SK-N-SH (cell line): ENCODE data around the gene RNFT2. TPM values are rescaled to one million over a fixed set of nuclear protein-coding genes. Genes with fewer than 3 reads are reported as not detected.

Experiments used
- CTCF ChIA-PET: fragments of 300-600, 350-600 bp; formaldehyde crosslinking; extraction: SDS; loops from one replicate; lab custom pipeline; 2021; lab: Yijun Ruan, JAX
- POLR2A ChIA-PET: fragments of 350-600 bp; sonication (Branson Sonifier 250); formaldehyde crosslinking; extraction: SDS; loops from one replicate; lab custom pipeline; 2020; ENCODE audit warnings: antibody characterized with exemption, inconsistent platforms; lab: Yijun Ruan, JAX
- DNase-seq: peaks from one replicate; pipeline ENCODE4 v3.0.0; 2012
- H2AFZ ChIP-seq: fragments of 200-600 bp; sonication (generic); 2 replicates; pipeline ENCODE4 v1.8.1; 2016; ENCODE audit warnings: antibody characterized with exemption, mild to moderate bottlenecking, low read depth
- H3F3A ChIP-seq: fragments of 200-600 bp; sonication (generic); replicated peaks from 2 replicates; pipeline ENCODE3; 2016; ENCODE audit warnings: antibody characterized with exemption, mild to moderate bottlenecking; ENCODE audit not compliant: insufficient read depth
- H3K27ac ChIP-seq, 2 experiments: fragments of 200-500 bp in 1 of 2; fragments of 200-600 bp in 1 of 2; sonication (Bioruptor generic) in 1 of 2; sonication (generic), shearing (Covaris generic) in 1 of 2; 2 replicates each; pipeline versions ENCODE4 v1.5.1 to v1.6.1; 2014 to 2016; ENCODE audit warnings: low read depth in 2 of 2, inconsistent platforms in 1 of 2, low read length in 1 of 2, mild to moderate bottlenecking in 1 of 2, mixed read lengths in 1 of 2
- H3K27me3 ChIP-seq: fragments of 200-600 bp; sonication (generic), shearing (Covaris generic); 2 replicates; pipeline ENCODE4 v1.6.1; 2016; ENCODE audit warnings: mixed run types; ENCODE audit not compliant: insufficient read depth
- H3K36me3 ChIP-seq, 2 experiments: fragments of 200-500 bp in 1 of 2; fragments of 200-600 bp in 1 of 2; sonication (Bioruptor generic) in 1 of 2; sonication (generic) in 1 of 2; replicated peaks in 1 of 2; 2 replicates each; pipeline versions ENCODE3 to v1.5.1; 2014 to 2016; ENCODE audit warnings: low read length in 1 of 2, mild to moderate bottlenecking in 1 of 2; ENCODE audit not compliant: insufficient read depth in 2 of 2, control insufficient read depth in 1 of 2
- H3K4me1 ChIP-seq, 2 experiments: fragments of 200-500 bp in 1 of 2; fragments of 200-600 bp in 1 of 2; sonication (Bioruptor generic) in 1 of 2; sonication (generic), shearing (Covaris generic) in 1 of 2; 2 replicates each; pipeline versions ENCODE4 v1.5.1 to v1.6.1; 2014 to 2016; ENCODE audit warnings: low read depth in 1 of 2, low read length in 1 of 2, mixed run types in 1 of 2; ENCODE audit not compliant: insufficient read depth in 2 of 2, control insufficient read depth in 1 of 2
- H3K4me2 ChIP-seq: fragments of 200-600 bp; sonication (generic), shearing (Covaris generic); 2 replicates; pipeline ENCODE4 v1.6.1; 2017; ENCODE audit warnings: mixed run types
- H3K4me3 ChIP-seq, 2 experiments: fragments of 200-500 bp in 1 of 2; fragments of 200-600 bp in 1 of 2; sonication (Bioruptor generic) in 1 of 2; sonication (generic), shearing (Covaris generic) in 1 of 2; 2 replicates each; pipeline versions ENCODE4 v1.5.1 to v1.8.1; 2014 to 2016; ENCODE audit warnings: low read depth in 2 of 2, inconsistent platforms in 1 of 2, low read length in 1 of 2, mild to moderate bottlenecking in 1 of 2, mixed read lengths in 1 of 2, moderate library complexity in 1 of 2
- H3K79me2 ChIP-seq: fragments of 200-600 bp; sonication (generic); 2 replicates; pipeline ENCODE4 v1.8.1; 2017; ENCODE audit warnings: mild to moderate bottlenecking; ENCODE audit not compliant: insufficient read depth
- H3K9ac ChIP-seq: fragments of 200-600 bp; sonication (generic); 2 replicates; pipeline ENCODE4 v1.6.1; 2017; ENCODE audit warnings: mixed run types
- H3K9me2 ChIP-seq: fragments of 200-600 bp; sonication (generic); 2 replicates; pipeline ENCODE4 v1.6.1; 2017; ENCODE audit warnings: mixed run types
- H3K9me3 ChIP-seq: fragments of 200-600 bp; sonication (generic); 2 replicates; pipeline ENCODE4 v1.6.1; 2017; ENCODE audit warnings: mixed run types, mild to moderate bottlenecking, moderate library complexity
- H4K20me1 ChIP-seq: fragments of 200-600 bp; sonication (generic); 2 replicates; pipeline ENCODE4 v1.6.1; 2017; ENCODE audit warnings: mild to moderate bottlenecking, mixed run types; ENCODE audit not compliant: insufficient read depth
- CHD2 ChIP-seq: fragments of 150-350 bp; IDR thresholded peaks from 2 replicates; pipeline ENCODE4 v1.6.1; 2018; ENCODE audit warnings: low read length; ENCODE audit not compliant: partially characterized antibody
- ELF1 ChIP-seq: IDR thresholded peaks from 2 replicates; pipeline ENCODE4 v1.4.0; 2012
- EP300 ChIP-seq, 2 experiments: IDR thresholded peaks; 2 replicates each; pipeline versions ENCODE4 v1.4.0 to v1.6.1; 2012; ENCODE audit warnings: borderline replicate concordance in 1 of 2, low read depth in 1 of 2, low read length in 1 of 2
- EZH2phosphoT487 ChIP-seq: fragments of 200-600 bp; sonication (generic); IDR thresholded peaks from 2 replicates; pipeline ENCODE4 v1.6.1; 2017; ENCODE audit warnings: low read depth, mixed run types, mild to moderate bottlenecking, antibody characterized with exemption, moderate library complexity, borderline replicate concordance
- FOSL2 ChIP-seq: IDR thresholded peaks from 2 replicates; pipeline ENCODE4 v1.4.0; 2012; ENCODE audit warnings: low read depth, mild to moderate bottlenecking, moderate library complexity, borderline replicate concordance
- FOXJ3 ChIP-seq: sonication (generic); formaldehyde crosslinking; IDR thresholded peaks from 2 replicates; pipeline ENCODE4 v1.5.1; 2020; ENCODE audit warnings: mild to moderate bottlenecking, missing genetic modification reagents
- GABPA ChIP-seq: IDR thresholded peaks from 2 replicates; pipeline ENCODE4 v1.4.0; 2012; ENCODE audit warnings: low read depth, mild to moderate bottlenecking
- GATA2 ChIP-seq: sonication (generic); formaldehyde crosslinking; IDR thresholded peaks from 2 replicates; pipeline ENCODE4 v1.5.0; 2020; ENCODE audit warnings: mild to moderate bottlenecking, missing genetic modification reagents
- JUND ChIP-seq: IDR thresholded peaks from 2 replicates; pipeline ENCODE4 v1.4.0; 2012
- MEF2A ChIP-seq: IDR thresholded peaks from 2 replicates; pipeline ENCODE4 v1.4.0; 2012; ENCODE audit warnings: low read depth, borderline replicate concordance
- PBX3 ChIP-seq: IDR thresholded peaks from 2 replicates; pipeline ENCODE4; 2012
- POLR2AphosphoS5 ChIP-seq: IDR thresholded peaks from 2 replicates; pipeline ENCODE4 v1.6.1; 2012; ENCODE audit warnings: low read depth, low read length
- RXRA ChIP-seq: IDR thresholded peaks from 2 replicates; pipeline ENCODE4 v1.4.0; 2012; ENCODE audit warnings: low read depth, mild to moderate bottlenecking, borderline replicate concordance
- SIN3A ChIP-seq: IDR thresholded peaks from 2 replicates; pipeline ENCODE4 v1.6.1; 2012; ENCODE audit warnings: low read depth, mild to moderate bottlenecking, low read length, moderate library complexity, borderline replicate concordance
- SMC3 ChIP-seq: IDR thresholded peaks from 2 replicates; pipeline ENCODE4 v1.6.1; 2012; ENCODE audit warnings: low read depth, low read length, improper control_type of control experiment
- TEAD4 ChIP-seq: IDR thresholded peaks from 2 replicates; pipeline ENCODE4 v1.4.0; 2012; ENCODE audit warnings: mild to moderate bottlenecking, borderline replicate concordance; ENCODE audit not compliant: insufficient read depth
- YY1 ChIP-seq: IDR thresholded peaks from 2 replicates; pipeline ENCODE4 v1.4.0; 2012; ENCODE audit warnings: low read depth, mild to moderate bottlenecking
- WGBS: methylation state at CpG from one replicate; pipeline ENCODE4 v1.1.6; 2017; ENCODE audit warnings: low lambda C conversion rate; 5-methylcytosine and 5-hydroxymethylcytosine counted together
- polyA plus RNA-seq, 3 experiments: library from polyadenylated mRNA; depleted of rRNA; stranded (reverse); fragments of >200 nt; gene quantifications; 2 replicates each; pipeline ENCODE4 v1.2.3, GENCODE V29; 2012
- TF ChIP-seq, protein P1 (sequence below): IDR thresholded peaks from 2 replicates; pipeline ENCODE4 v1.4.0; 2012; ENCODE audit warnings: low read depth

Gene RNFT2
- polyA plus RNA-seq, 1 of the 3 experiments (the other 2 are of a cell fraction): 3.8 TPM

GRCh38 chr12:116807546-116807945 is 69.4 kb downstream of the RNFT2 start:
- H2AFZ ChIP-seq: no peak overlapping the region
- POLR2A ChIA-PET: no interaction called here
- H4K20me1 ChIP-seq: no peaks in the 10 kb centered on the region
- CTCF ChIA-PET: interaction anchor here (2.1 kb wide), 1 partner anchor 11 kb away, joined by 4 read pairs; no protein-coding TSS in a partner anchor
- H3K79me2 ChIP-seq: no peaks in the 10 kb centered on the region
- no peak for DNase-seq
- no peaks in the 10 kb centered on the region for H3K27me3 ChIP-seq
- no peaks in the 10 kb centered on the region for H3K36me3 ChIP-seq
- no peaks in the 10 kb centered on the region for H3K4me1 ChIP-seq
- H3K9me3 ChIP-seq: no peaks in the 10 kb centered on the region
- H3K4me2 ChIP-seq: no peak overlapping the region
- H3K9me2 ChIP-seq: no peaks in the 10 kb centered on the region
- no peaks in the 10 kb centered on the region for H3F3A ChIP-seq
- WGBS: 81% methylated on average over 6 of the region's 6 CpGs
- TF ChIP-seq SMC3 (no peak), GATA2 (CRISPR knock-in tag) (no peak), MEF2A (no peak), EP300 (IDR thresholded peaks at IDR 0.05; ENCODE audit: borderline replicate concordance in 1 of 2, low read depth in 1 of 2, low read length in 1 of 2) (no peak), EZH2phosphoT487 (no peak), FOXJ3 (CRISPR knock-in tag) (no peak), ELF1 (no peak), TEAD4 (no peak), GABPA (no peak), JUND (no peak), SIN3A (no peak), PBX3 (no peak), YY1 (no peak), CHD2 (no peak), FOSL2 (no peak), POLR2AphosphoS5 (no peak), RXRA (no peak)
- TF ChIP-seq, protein P1, sequence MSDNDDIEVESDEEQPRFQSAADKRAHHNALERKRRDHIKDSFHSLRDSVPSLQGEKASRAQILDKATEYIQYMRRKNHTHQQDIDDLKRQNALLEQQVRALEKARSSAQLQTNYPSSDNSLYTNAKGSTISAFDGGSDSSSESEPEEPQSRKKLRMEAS: no peak
- no peak overlapping the region for H3K4me3 ChIP-seq
- no peak overlapping the region for H3K27ac ChIP-seq
- H3K9ac ChIP-seq: no peak overlapping the region
